HL-60 (cell line): ENCODE data around the gene IL20RA.

Experiments used
- DNase-seq, 2 experiments: peaks; one replicate each; pipeline ENCODE4 v3.0.0-alpha.2; 2010 to 2020; ENCODE audit warnings: low read depth in 1 of 2, low spot score in 1 of 2
- H3K27ac ChIP-seq: fragments of 250-450 bp; sonication (Bioruptor Pico); replicated peaks from 2 replicates; pipeline ENCODE4 v1.5.1; 2020; ENCODE audit warnings: mild to moderate bottlenecking, moderate library complexity
- H3K27me3 ChIP-seq: fragments of 250-450 bp; sonication (Bioruptor Pico); 2 replicates; pipeline ENCODE4 v1.5.1; 2021; ENCODE audit warnings: mild to moderate bottlenecking, moderate library complexity; ENCODE audit not compliant: insufficient read depth, poor library complexity, severe bottlenecking
- H3K4me3 ChIP-seq: replicated peaks from 2 replicates; pipeline ENCODE4 v1.5.1; 2011; ENCODE audit warnings: mild to moderate bottlenecking, control low read depth, low read length; ENCODE audit not compliant: insufficient read depth
- CTCF ChIP-seq: IDR thresholded peaks from one replicate; pipeline ENCODE4 v1.5.1; 2011; ENCODE audit warnings: low read length, control low read depth, inconsistent platforms; ENCODE audit not compliant: insufficient read depth
- GABPA ChIP-seq: IDR thresholded peaks from 2 replicates; pipeline ENCODE4 v1.6.1; 2012; ENCODE audit warnings: low read depth
- POLR2AphosphoS5 ChIP-seq: IDR thresholded peaks from 2 replicates; pipeline ENCODE4 v1.6.1; 2012; ENCODE audit warnings: low read depth
- REST ChIP-seq: IDR thresholded peaks from 2 replicates; pipeline ENCODE4 v1.6.1; 2012; ENCODE audit warnings: low read depth; ENCODE audit not compliant: insufficient replicate concordance
- SPI1 ChIP-seq: IDR thresholded peaks from 2 replicates; pipeline ENCODE4 v1.6.1; 2012; ENCODE audit warnings: low read depth, mild to moderate bottlenecking, borderline replicate concordance

The IL20RA gene

GRCh38 chr6:137017081-137017480, 27.7 kb downstream of the IL20RA start:
- Histone ChIP-seq H3K4me3 (no peak overlapping the region), H3K27ac (no peak overlapping the region), H3K27me3 (peaks cover 8% of the 10 kb centered on the region)
- no peak for TF ChIP-seq POLR2AphosphoS5
- no peak for TF ChIP-seq REST
- no peak for TF ChIP-seq SPI1
- TF ChIP-seq GABPA: no peak
- TF ChIP-seq CTCF: no peak
- DNase-seq: no peak

GRCh38 chr6:137016356-137016755, 28.4 kb downstream of the IL20RA start:
- TF ChIP-seq CTCF (no peak), SPI1 (no peak), POLR2AphosphoS5 (no peak), REST (no peak), GABPA (no peak)
- DNase-seq: no peak
- Histone ChIP-seq H3K27ac (no peak overlapping the region), H3K4me3 (no peak overlapping the region), H3K27me3 (peaks cover 4% of the 10 kb centered on the region)

GRCh38 chr6:137015943-137016342, 28.8 kb downstream of the IL20RA start:
- no peak for TF ChIP-seq REST
- no peak for TF ChIP-seq GABPA
- TF ChIP-seq SPI1: no peak
- TF ChIP-seq POLR2AphosphoS5: no peak
- no peak for TF ChIP-seq CTCF
- no peak for DNase-seq
- Histone ChIP-seq H3K4me3 (no peak overlapping the region), H3K27me3 (peaks cover 7% of the 10 kb centered on the region), H3K27ac (no peak overlapping the region)
